ENCODE results near the gene PLEKHS1.

GRCh38 chr10:113739577-113739976 is 11.9 kb upstream of the PLEKHS1 start:
- TF ChIP-seq EZH2phosphoT487 (IDR thresholded peaks at IDR 0.05; ENCODE audit: low read depth, severe bottlenecking, unreplicated experiment) (no peak), CTCF (IDR thresholded peaks at IDR 0.05; ENCODE audit: poor library complexity) (no peak)
